ENCODE data around the gene GTF3C1. TPM values are rescaled to one million over a fixed set of nuclear protein-coding genes. Genes with fewer than 3 reads are reported as not detected.

The GTF3C1 gene
- polyA plus RNA-seq, 3 donors: 78.2 to 95.5 (median 92.4) TPM

DNA sequence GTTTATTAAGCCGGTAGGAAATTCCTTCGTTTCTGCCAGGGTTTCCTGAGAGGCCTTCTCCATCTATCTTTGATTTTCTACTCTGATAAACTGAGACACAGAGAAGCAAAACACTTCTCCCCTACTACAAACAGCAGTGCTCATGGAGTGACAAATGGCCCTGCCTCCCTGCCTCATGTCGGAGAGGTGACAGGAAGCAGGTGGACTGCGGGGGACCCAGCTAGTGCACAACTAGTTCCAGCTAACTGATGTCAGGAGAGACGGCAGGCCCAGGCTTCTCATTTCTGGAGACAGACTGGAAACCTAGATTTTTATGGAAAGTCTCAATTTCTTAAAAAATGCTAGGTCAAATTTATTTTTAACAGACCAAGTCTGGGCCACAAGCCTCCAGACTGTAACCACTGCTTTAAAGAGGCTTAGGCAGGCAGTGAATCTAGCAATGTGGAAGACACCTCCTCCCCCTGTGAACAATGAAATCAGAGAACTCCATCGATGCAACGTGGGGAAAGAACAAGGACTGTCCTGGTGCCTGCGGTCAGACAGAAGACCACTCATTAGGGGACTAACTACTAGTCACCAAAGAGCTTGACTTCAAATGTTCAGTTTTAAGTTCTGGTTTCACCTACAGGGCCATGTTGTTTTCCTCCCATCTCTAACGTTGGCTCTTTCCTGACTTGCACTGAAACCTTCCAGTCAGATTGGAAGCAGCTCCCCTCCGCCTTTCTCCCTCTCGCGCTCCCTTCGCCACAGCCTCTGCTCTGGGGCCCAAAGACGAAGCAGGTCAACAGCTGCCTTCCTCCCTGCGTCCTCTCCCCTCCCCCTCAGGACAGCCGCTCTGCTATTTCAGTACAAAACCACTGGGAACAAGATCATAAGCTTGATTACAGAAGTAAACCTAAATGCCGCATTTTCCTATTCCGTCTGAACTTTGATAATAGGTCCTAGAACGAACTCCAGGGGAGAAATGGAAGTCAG, 17.6 kb downstream of the GTF3C1 start:
- DNase-seq (ENCODE audit: extremely low read depth in 1 of 11, low read depth in 9 of 11, low spot score in 4 of 11): no peak

DNA sequence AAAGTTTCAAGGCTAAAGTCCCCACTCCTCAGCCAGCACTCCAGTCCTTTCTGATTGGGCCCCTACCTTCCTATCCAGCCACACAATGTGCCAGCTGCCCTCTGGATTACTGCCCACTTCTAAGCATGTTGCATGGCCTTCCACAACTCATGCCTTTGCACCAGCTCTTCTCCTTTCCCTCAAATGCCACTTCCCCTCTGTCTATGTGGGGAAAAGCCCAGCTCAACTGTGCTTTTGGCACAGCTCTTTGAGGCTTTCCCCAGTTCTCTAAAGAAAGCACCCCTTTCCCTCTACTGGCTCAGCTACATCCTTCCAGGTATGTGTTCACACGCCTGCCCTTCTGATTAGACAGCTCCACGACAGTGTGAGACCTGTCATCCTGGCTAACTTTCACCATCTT, 18.5 kb downstream of the GTF3C1 start:
- DNase-seq (ENCODE audit: extremely low read depth in 1 of 11, low read depth in 9 of 11, low spot score in 4 of 11): no peak

DNA sequence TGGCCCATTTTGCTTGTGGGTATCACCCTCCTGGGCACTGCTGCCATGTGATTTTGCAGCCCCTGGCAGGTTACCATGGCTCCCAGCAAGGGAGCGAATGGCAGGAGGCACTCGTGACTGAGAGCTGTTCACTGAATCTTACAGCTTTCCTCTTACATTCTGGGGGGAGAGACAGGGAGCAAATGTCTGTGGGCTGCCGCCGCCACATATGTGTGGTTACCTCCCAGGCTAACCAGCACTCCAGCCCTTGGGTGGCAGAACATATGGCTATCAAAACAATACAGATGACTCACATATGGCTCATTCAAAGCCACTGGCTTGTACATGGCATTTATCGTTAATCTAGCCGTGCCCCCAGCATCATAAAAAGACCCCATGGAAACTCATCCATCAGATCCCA, 19.8 kb downstream of the GTF3C1 start:
- no peak for DNase-seq (ENCODE audit: extremely low read depth in 1 of 11, low read depth in 9 of 11, low spot score in 4 of 11)

GRCh38 chr16:27528294-27528693, 21.4 kb downstream of the GTF3C1 start:
- no peak for DNase-seq (ENCODE audit: extremely low read depth in 1 of 11, low read depth in 9 of 11, low spot score in 4 of 11)

DNA sequence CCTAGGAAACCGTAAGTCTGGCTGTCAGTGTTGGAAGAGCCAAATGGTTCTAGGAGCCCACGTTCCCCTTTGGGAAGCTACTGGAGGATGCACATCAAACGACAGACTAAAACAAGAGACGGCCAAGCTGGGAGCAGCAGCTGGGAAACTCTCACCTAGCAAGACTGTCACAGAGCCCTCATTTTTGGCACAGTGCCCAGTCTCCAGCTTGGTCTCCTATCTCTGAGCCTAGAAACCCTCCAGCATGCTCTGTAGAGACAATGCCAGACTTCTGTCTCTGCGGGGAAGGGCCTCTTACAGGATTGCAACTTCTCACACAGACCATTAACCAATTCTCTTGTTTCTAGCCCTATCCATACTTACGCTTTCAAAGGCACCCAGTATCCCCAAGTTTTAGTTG, 23.5 kb downstream of the GTF3C1 start:
- DNase-seq (ENCODE audit: extremely low read depth in 1 of 11, low read depth in 9 of 11, low spot score in 4 of 11): no peak

GRCh38 chr16:27522173-27522707, 27.5 kb downstream of the GTF3C1 start:
- no peak for DNase-seq (ENCODE audit: extremely low read depth in 1 of 11, low read depth in 9 of 11, low spot score in 4 of 11)

DNA sequence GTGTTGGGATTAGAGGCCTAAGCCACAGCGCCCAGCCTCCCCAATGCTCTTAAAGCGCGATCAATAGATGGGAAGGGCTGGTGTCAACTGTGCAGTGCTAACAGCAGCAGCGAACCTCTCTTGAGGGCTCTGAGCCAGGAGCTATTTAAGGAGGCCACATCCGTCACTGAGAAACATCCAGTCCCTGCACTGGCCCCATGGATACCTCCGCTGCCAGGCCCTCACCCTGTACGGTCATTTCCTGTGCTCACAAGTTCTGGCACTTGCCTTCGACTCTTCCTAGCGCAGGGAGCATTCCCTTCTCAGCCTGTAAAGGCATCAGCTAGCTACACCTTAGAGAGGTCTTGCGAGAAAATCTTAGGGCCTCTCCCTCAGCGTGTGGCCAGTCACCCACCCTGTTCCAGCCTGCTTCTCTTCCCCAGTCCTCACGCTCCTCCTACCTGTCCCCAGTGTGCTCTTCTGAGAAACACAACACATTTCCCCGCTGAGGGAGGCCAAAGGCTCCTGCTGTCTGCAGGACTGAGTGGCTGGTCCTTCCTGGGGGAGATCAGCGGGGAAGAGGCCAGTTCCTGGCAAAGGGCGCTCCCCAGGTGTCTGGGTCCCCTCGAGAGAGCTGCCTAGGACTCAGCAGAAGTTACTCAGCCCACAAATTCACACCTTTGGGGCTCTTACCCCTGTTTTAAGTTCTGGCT, 28.6 kb downstream of the GTF3C1 start:
- DNase-seq (ENCODE audit: extremely low read depth in 1 of 11, low read depth in 9 of 11, low spot score in 4 of 11): no peak

GRCh38 chr16:27518226-27518625, 31.5 kb downstream of the GTF3C1 start:
- DNase-seq (ENCODE audit: extremely low read depth in 1 of 11, low read depth in 9 of 11, low spot score in 4 of 11): no peak

DNA sequence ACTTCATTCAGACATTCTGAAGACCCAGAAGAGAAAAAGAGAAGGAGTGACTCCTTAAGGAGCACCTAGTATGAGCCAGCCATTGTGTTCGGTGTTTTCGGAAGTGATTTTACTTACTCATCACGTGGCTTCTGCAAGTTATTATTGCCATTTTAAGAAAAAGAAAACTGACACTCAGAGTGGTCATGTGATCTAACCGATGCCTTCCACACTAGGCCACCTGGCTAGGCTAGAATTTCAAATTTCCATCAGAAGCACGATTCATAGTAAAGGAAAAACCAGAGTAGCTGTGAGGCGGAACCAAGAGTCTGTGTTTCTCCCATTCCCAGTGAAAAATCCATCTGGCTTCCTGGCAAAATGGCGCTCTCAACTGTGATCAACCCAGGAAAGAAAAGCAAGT, 32.0 kb downstream of the GTF3C1 start:
- no peak for DNase-seq (ENCODE audit: extremely low read depth in 1 of 11, low read depth in 9 of 11, low spot score in 4 of 11)

GRCh38 chr16:27516365-27516764, 33.3 kb downstream of the GTF3C1 start:
- no peak for DNase-seq (ENCODE audit: extremely low read depth in 1 of 11, low read depth in 9 of 11, low spot score in 4 of 11)

DNA sequence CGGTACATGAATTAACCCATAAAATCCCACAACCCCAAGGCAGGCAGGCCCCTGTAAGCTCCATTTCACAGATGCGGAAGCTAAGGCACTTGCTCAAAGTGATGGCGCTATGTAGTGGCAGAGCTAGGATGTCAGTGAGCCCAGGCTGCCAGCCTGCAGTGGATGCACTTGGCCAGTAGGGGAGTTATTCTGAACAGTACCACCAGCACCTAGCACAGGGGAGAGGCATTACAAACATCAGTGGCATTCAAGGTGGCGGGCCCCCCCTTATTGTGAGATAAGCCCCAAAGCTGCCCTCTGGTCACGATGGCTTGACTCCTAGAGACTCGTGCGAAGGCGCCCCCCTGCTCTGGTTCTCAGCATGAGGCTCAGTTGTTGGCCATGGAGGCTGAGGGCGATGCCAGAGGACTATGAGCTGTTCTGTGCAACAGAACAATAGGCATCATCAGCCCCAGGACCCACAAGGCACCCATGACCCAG, 33.8 kb downstream of the GTF3C1 start:
- no peak for DNase-seq (ENCODE audit: extremely low read depth in 1 of 11, low read depth in 9 of 11, low spot score in 4 of 11)

GRCh38 chr16:27514806-27515205, 34.9 kb downstream of the GTF3C1 start:
- DNase-seq (ENCODE audit: extremely low read depth in 1 of 11, low read depth in 9 of 11, low spot score in 4 of 11): no peak

DNA sequence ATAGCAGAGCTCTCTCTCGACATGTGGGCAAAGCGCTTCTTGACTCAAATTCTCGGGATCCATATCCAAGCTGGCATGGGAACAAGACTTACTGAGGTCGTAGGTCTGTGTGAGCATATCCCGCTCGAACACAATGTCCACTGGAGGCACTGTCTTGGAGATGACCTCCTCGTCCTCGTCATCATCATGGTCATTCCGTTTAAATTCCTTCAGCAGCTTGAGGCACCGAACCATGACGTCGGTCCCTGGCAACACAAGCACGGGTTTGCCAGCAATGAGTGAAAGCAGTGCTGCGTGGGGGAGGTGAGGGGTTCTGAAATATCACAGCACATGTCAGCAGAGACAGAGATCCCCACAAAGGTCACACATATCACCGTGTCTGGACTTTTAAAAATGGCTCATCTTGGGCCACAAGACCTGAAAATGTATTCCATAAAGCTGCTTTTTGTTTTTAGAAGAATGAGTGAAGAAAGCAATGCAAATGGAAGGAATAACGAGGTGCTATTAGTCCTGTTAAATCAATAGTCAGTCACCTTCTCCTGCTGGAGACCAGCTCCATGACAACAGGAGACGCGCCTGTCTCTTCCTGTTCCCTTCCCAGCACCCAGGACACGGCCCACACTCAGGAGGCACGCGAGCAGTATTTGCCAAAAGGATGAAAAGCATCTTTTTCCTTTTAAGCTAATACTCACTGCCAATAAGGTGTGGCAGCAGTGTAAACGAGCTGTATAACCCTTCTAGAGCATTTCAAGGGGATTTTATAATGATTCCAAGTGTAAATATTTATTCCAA, 37.9 kb downstream of the GTF3C1 start:
- peak in 10 of 11 donors; percentile 35 to 87 (median 68) for DNase-seq (ENCODE audit: extremely low read depth in 1 of 11, low read depth in 9 of 11, low spot score in 4 of 11)

DNA sequence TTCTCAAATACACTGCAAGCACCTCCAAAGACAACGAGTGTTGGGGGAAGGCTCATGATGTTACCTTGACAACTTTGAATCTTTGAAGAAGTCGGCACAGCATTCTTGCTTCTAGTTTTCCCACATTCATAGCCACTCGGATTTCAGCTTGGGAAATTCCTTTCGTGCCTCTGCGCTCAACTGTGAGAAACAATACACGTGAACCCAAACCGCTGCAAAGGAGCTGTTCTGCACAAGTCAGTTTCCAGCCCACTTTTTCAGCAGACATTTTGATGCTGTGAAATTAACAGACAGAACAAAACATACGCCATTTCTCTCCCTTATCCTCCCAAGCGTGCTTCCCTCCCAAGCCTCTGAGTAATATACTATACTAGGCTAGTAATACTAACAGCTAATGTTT, 41.2 kb downstream of the GTF3C1 start:
- DNase-seq (ENCODE audit: extremely low read depth in 1 of 11, low read depth in 9 of 11, low spot score in 4 of 11): peak in 9 of 11 donors; percentile 21 to 81 (median 54)

DNA sequence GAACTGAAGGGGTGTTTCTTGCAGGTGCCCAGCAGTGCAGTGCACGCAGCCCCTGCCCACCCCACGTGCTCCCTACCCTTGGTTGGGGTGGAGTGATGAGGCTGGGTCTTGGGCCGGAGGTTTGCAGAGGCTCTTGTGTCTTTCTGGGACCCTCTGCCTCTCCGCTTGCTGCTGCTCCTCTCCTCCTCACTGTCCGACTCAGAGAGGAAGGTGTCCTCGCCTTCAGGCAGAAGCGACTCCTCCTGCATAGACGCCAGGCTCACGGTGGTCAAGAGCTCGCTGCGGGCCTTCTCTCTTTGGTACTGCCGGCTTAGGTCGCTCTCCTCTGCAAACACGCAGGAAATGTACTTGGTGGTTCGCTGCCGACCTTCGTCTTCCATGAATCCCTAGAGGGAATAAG, 42.9 kb downstream of the GTF3C1 start:
- no peak for DNase-seq (ENCODE audit: extremely low read depth in 1 of 11, low read depth in 9 of 11, low spot score in 4 of 11)

DNA sequence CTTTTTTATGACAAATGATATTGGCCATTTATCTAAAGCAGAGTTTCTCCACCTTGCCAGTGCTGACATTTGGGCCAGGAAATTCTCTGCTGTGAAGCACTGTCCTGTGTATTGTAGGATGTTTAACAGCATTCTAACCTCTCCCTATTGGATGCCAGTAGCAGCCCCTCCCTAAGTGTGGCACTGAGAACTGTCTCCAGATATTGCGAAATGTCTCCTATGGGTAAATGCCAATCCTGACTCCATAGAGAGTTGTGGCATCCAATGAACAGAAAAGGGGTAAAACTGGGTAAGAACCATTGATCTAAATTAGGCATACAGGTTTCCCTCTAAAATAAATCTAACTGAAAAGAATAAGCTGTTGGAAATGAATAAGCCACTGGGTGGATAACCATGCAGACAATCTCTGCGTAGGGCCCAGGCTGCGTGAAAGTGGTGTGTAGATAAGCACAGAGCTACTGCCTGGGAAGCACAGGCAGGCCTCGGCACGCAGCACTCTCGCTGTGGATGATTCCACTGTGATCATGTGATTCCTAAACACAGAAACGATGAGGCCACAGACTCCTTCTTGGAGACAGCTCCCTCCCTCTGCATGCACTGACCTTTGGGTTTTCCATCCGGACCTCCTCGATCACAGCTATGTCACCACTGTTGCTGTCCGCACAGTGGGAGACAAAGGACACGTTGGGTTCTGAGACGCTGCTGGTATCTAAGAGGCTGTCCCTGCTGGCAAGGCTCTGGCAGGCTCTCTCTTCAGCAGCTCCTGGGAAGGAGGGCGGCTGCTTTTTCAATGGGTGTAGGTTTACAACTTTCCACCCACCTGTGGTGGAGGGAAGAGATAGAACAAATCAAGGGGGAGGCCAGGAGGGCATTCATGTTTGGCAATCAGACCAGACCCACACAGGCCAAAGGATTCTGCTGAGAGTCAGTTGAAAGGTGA, 44.1 kb downstream of the GTF3C1 start:
- DNase-seq (ENCODE audit: extremely low read depth in 1 of 11, low read depth in 9 of 11, low spot score in 4 of 11): no peak

- DNase-seq (ENCODE audit: extremely low read depth in 1 of 11, low read depth in 9 of 11, low spot score in 4 of 11): no peak
These were observed 46.1 kb downstream of the GTF3C1 start for GRCh38 chr16:27503662-27504061.

DNA sequence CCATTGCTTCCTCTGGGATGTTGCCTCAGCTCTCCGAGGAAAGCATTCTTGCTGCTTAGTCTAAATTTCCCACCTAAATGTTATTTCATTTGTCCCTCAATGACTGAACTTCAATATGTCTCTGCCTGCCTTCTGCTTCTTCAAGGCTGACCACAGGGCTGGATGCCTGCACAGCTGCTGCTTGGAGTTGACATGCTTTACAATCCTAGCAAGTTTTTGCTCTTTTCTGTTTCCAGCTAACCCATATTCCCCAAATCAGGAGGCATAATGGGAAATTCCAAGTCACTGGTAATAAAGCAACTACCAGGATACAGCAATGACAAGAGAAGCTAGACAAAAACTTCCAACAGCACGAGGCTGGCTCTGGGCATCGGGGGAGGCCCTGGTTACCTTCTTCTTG, 48.9 kb downstream of the GTF3C1 start:
- no peak for DNase-seq (ENCODE audit: extremely low read depth in 1 of 11, low read depth in 9 of 11, low spot score in 4 of 11)
